ENCODE data around the gene PPP2R3B. TPM values are rescaled to one million over a fixed set of nuclear protein-coding genes. Genes with fewer than 3 reads are reported as not detected.

PPP2R3B gene
- total and polyA plus RNA-seq, 3 experiments from 2014 or later = 10.0 to 23.1 (median 21.2) TPM

DNA sequence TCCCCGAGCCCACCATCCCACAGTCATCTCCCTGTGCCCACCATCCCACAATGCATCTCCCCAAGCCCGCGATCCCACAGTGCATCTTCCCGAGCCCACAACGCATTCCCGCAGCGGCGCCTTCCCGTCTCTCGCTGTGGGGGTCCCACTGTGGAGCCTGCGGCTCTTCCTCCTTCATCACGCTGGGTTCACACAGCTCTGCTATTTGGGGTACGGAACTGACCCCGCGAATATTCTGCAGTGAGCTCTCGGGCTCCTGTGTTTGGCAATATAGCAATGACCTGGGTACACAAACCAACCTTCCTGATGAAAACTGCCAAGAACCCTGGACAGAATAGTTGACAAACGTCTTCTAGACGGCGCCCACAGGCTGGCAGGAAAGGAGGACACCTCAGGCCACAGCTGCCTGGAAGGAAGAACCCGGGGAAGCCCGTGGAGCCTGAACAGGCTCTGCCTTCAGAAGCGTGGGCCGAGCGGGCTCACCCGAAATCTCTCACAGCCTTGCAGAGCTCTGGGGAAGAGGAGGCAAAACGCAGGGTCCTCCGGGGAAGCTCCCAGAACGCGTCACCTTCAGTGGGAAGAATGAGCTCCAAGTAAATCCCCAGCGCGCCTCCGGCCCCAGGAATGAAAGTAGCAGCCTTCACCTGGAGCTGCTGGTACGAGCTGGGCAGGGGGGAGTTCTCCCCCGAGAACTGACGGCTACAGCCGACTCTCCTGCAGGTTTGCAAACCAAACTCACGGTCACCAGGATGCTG, 22.9 kb downstream of the PPP2R3B start:
- POLR2A ChIA-PET = no interaction called here
- CTCF ChIA-PET = no interaction called here
- no peaks in the 10 kb centered on the region for H3K36me3 ChIP-seq (ENCODE audit: insufficient read depth, low read length)
- DNase-seq = peak in 1 of 5 donors; percentile 34
- H3K4me1 Mint-ChIP-seq = peaks cover 2 to 8% (median 5%) of the 10 kb centered on the region in 3 donors
- peaks cover 0 to 13% (median 6%) of the 10 kb centered on the region in 5 donors for H3K9me3 Mint-ChIP-seq
- H3K36me3 Mint-ChIP-seq = peaks cover 19 to 33% (median 27%) of the 10 kb centered on the region in 3 donors
- H3K4me3 ChIP-seq (ENCODE audit: low read length) = no peak overlapping the region
- H3K27me3 Mint-ChIP-seq = no peaks in the 10 kb centered on the region
- H3K27ac Mint-ChIP-seq = no peak overlapping the region
- no peak overlapping the region for H3K4me3 Mint-ChIP-seq
- H3K9me3 ChIP-seq (ENCODE audit: low read length) = peaks cover 5% of the 10 kb centered on the region
- H3K27me3 ChIP-seq (ENCODE audit: insufficient read depth, low read length, poor library complexity, severe bottlenecking) = no peaks in the 10 kb centered on the region
- H3K4me1 ChIP-seq (ENCODE audit: insufficient read depth, low read length) = no peaks in the 10 kb centered on the region
- no peak overlapping the region for H3K27ac ChIP-seq (ENCODE audit: low read depth, low read length)

DNA sequence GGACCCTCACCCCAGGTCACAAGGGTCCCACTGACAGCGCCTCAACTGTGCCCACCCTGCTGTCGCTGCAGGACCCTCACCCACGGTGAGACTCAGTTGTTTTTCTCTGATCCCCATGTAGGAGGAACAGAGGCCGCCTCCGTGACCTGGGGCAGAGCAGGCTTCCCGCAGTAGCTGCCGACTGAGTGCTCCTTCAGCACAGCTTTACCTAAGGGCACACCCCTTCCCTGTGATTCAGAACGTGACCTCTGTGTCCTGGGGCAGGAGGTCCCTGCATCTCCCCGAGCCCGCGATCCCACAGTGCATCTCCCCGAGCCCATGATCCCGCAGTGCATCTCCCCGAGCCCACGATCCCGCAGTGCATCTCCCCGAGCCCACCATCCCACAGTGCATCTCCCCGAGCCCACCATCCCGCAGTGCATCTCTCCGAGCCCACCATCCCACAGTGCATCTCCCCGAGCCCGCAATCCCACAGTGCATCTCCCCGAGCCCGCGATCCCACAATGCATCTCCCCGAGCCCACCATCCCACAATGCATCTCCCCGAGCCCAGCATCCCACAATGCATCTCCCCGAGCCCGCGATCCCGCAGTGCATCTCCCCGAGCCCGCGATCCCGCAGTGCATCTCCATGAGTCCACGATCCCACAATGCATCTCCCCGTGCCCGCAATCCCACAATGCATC, 23.6 kb downstream of the PPP2R3B start:
- Mint-ChIP-seq H3K4me1 (peaks cover 2 to 8% (median 5%) of the 10 kb centered on the region in 3 donors), H3K4me3 (no peak overlapping the region), H3K36me3 (peaks cover 19 to 33% (median 30%) of the 10 kb centered on the region in 3 donors), H3K27me3 (no peaks in the 10 kb centered on the region), H3K9me3 (peaks cover 0 to 13% (median 6%) of the 10 kb centered on the region in 5 donors), H3K27ac (no peak overlapping the region)
- CTCF ChIA-PET = no interaction called here
- Histone ChIP-seq H3K27ac (ENCODE audit: low read depth, low read length) (no peak overlapping the region), H3K36me3 (ENCODE audit: insufficient read depth, low read length) (no peaks in the 10 kb centered on the region), H3K9me3 (ENCODE audit: low read length) (peaks cover 5% of the 10 kb centered on the region), H3K4me1 (ENCODE audit: insufficient read depth, low read length) (peaks cover under 1% of the 10 kb centered on the region), H3K27me3 (ENCODE audit: insufficient read depth, low read length, poor library complexity, severe bottlenecking) (no peaks in the 10 kb centered on the region), H3K4me3 (ENCODE audit: low read length) (no peak overlapping the region)
- POLR2A ChIA-PET = no interaction called here
- peak in 1 of 5 donors; percentile 20 for DNase-seq

DNA sequence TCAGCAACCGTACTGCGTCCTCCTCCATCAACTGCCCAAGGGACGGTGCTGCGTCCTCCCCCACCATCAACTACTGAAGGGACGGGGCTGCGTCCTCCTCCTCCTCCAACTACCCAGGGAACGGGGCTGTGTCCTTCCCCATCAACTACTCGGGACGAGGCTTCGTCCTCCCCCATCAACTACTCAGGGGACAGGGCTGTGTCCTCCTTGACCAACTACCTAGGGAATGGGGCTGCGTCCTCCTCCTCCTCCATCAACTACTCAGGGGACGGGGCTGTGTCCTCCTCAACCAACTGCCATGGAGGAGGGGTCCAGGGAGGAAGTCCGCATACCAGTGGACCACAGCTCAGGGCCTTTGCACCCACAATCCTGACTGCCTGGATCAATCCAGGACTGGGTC, 24.4 kb downstream of the PPP2R3B start:
- DNase-seq = peak in 1 of 5 donors; percentile 29
- Mint-ChIP-seq H3K27ac (peak overlapping the region in 3 of 8 donors; percentile 7 to 60 (median 51)), H3K36me3 (peaks cover 19 to 37% (median 35%) of the 10 kb centered on the region in 3 donors), H3K27me3 (no peaks in the 10 kb centered on the region), H3K9me3 (peaks cover 4 to 18% (median 10%) of the 10 kb centered on the region in 5 donors), H3K4me3 (peak overlapping the region in 1 of 7 donors; percentile 14), H3K4me1 (peaks cover 6 to 10% (median 7%) of the 10 kb centered on the region in 3 donors)
- Histone ChIP-seq H3K27me3 (ENCODE audit: insufficient read depth, low read length, poor library complexity, severe bottlenecking) (no peaks in the 10 kb centered on the region), H3K4me3 (ENCODE audit: low read length) (no peak overlapping the region), H3K9me3 (ENCODE audit: low read length) (peaks cover 5% of the 10 kb centered on the region), H3K4me1 (ENCODE audit: insufficient read depth, low read length) (peaks cover 7% of the 10 kb centered on the region), H3K27ac (ENCODE audit: low read depth, low read length) (no peak overlapping the region), H3K36me3 (ENCODE audit: insufficient read depth, low read length) (no peaks in the 10 kb centered on the region)
- CTCF ChIA-PET = no interaction called here
- POLR2A ChIA-PET = no interaction called here

DNA sequence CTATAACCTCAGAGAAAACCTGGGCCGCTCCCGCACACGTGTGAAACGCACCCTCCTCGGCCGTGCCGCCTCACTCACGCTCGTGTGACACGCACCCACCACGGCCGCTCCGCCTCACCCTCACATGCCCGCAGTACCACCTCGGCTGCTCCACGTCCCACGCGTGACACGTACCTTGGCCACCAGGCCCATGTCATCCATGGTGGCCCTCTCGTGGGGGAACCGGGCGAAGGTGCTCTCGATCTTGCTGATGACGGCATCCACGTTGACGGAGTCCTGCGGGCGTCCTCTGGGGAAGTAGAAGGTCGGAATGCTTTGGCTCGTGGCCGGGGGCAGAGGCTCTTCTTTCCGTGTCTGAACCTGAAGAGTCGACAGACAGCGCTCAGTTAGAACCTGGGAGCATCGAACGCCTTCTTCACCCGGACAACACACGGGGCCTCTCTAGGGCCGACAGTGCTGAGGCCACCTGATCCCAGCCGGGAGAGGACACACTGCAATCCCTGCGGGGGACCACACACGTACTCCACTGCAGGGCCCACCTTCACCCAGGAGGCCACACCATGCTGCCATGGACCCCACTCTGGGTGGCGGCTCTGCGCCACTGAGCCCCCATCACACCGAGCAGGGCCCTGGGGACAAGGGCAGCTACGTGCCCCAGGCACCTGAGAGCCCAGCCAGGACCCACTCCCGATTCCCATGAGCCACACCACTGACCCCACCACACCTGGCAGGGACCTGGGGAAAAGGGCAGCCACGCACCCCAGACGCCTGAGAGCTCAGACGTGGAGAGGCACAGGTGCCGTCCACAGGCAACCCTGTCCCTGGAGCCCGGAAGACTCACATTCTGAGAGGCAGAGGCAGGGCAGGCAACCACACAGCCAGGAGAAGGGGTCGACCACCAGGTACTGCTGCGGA, 25.2 kb downstream of the PPP2R3B start:
- Mint-ChIP-seq H3K4me3 (no peak overlapping the region), H3K9me3 (peaks cover 8 to 19% (median 13%) of the 10 kb centered on the region in 5 donors), H3K36me3 (peaks cover 19 to 38% (median 37%) of the 10 kb centered on the region in 3 donors), H3K4me1 (peaks cover 14 to 15% (median 15%) of the 10 kb centered on the region in 3 donors), H3K27me3 (no peaks in the 10 kb centered on the region), H3K27ac (no peak overlapping the region)
- Histone ChIP-seq H3K27me3 (ENCODE audit: insufficient read depth, low read length, poor library complexity, severe bottlenecking) (no peaks in the 10 kb centered on the region), H3K4me3 (ENCODE audit: low read length) (no peak overlapping the region), H3K27ac (ENCODE audit: low read depth, low read length) (no peak overlapping the region), H3K9me3 (ENCODE audit: low read length) (peaks cover 5% of the 10 kb centered on the region), H3K4me1 (ENCODE audit: insufficient read depth, low read length) (peaks cover 15% of the 10 kb centered on the region), H3K36me3 (ENCODE audit: insufficient read depth, low read length) (no peaks in the 10 kb centered on the region)
- DNase-seq = peak in 1 of 5 donors; percentile 39
- ChIA-PET POLR2A (no interaction called here), CTCF (no interaction called here)

DNA sequence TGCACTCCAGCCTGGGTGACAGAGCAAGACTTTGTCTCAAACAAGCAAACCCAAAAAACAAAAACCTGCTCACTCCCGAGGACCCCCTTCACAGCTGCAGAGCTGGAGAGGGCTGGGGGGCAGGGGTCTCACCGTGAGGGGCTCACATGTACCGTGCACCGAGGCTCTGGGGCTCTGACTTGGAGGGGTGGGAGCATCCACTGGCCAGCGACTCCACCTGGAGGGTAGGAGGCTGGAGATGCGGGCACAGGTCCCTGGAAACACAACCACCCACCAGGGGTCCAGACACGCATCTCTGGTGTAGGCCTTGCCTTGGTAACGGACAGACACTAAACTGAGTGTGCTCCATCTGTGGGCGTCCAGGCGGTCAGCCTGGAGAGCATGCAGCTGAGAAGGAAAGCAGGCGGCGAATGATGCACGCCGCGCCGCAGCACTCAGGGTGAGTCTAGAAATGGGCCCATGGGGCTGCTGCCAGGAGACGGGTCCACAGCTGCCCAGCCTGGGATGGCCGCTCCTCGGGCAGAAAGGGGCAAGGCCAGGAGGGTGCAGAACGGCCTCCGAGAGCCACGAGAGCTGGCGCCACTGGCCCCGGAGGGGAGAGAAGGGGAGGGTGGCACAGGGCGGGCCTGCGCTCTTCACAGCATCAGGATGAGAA, 26.1 kb downstream of the PPP2R3B start:
- Mint-ChIP-seq H3K36me3 (peaks cover 19 to 39% (median 37%) of the 10 kb centered on the region in 3 donors), H3K4me3 (no peak overlapping the region)
- peaks cover 5% of the 10 kb centered on the region for H3K9me3 ChIP-seq (ENCODE audit: low read length)

DNA sequence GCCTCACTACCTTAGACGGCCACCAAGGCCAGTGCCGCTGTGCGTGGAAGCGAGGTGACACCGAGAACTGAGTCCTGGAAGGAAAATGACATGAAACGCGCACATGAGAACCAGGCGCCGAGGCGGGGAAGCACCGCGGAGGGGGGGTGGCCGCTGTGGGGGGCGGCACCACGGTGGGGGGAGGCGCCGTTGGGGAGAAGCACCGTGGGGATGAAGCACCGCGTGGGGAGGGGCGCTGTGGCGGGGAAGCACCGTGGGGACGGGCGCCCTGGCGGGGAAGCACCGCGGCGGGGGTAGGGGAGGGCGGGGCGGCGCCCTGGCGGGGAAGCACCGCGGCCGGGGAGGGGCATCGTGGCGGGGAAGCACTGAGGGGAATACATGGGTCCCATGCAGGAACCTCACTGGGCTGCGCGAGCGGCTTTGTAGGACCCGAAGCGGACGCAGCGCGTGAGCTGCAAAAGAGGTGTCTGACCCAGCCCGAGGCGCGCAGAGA, 28.0 kb downstream of the PPP2R3B start:
- peaks cover 16 to 22% (median 16%) of the 10 kb centered on the region in 3 donors for H3K4me1 Mint-ChIP-seq
- DNase-seq = peak in 1 of 5 donors; percentile 32
- H3K27me3 ChIP-seq (ENCODE audit: insufficient read depth, low read length, poor library complexity, severe bottlenecking) = no peaks in the 10 kb centered on the region
- no peak overlapping the region for H3K4me3 Mint-ChIP-seq
- no peaks in the 10 kb centered on the region for H3K36me3 ChIP-seq (ENCODE audit: insufficient read depth, low read length)
- peak overlapping the region in 1 of 8 donors; percentile 14 for H3K27ac Mint-ChIP-seq
- peaks cover 8 to 19% (median 13%) of the 10 kb centered on the region in 5 donors for H3K9me3 Mint-ChIP-seq
- no peaks in the 10 kb centered on the region for H3K27me3 Mint-ChIP-seq
- ChIA-PET POLR2A (no interaction called here), CTCF (no interaction called here)
- no peak overlapping the region for H3K4me3 ChIP-seq (ENCODE audit: low read length)
- H3K4me1 ChIP-seq (ENCODE audit: insufficient read depth, low read length) = peaks cover 17% of the 10 kb centered on the region
- H3K27ac ChIP-seq (ENCODE audit: low read depth, low read length) = no peak overlapping the region
- H3K36me3 Mint-ChIP-seq = peaks cover 19 to 43% (median 37%) of the 10 kb centered on the region in 3 donors
- H3K9me3 ChIP-seq (ENCODE audit: low read length) = peaks cover 5% of the 10 kb centered on the region

More for the DNA sequence above, 26.1 kb downstream of the PPP2R3B start:
- CTCF ChIA-PET = no interaction called here
- Histone ChIP-seq H3K27ac (ENCODE audit: low read depth, low read length) (no peak overlapping the region), H3K36me3 (ENCODE audit: insufficient read depth, low read length) (no peaks in the 10 kb centered on the region), H3K4me1 (ENCODE audit: insufficient read depth, low read length) (peaks cover 17% of the 10 kb centered on the region), H3K4me3 (ENCODE audit: low read length) (no peak overlapping the region), H3K27me3 (ENCODE audit: insufficient read depth, low read length, poor library complexity, severe bottlenecking) (no peaks in the 10 kb centered on the region)
- peaks cover 8 to 19% (median 13%) of the 10 kb centered on the region in 5 donors for H3K9me3 Mint-ChIP-seq
- DNase-seq = peak in 1 of 5 donors; percentile 24
- H3K27ac Mint-ChIP-seq = no peak overlapping the region
- peaks cover 16 to 21% (median 16%) of the 10 kb centered on the region in 3 donors for H3K4me1 Mint-ChIP-seq
- H3K27me3 Mint-ChIP-seq = no peaks in the 10 kb centered on the region
- POLR2A ChIA-PET = no interaction called here

DNA sequence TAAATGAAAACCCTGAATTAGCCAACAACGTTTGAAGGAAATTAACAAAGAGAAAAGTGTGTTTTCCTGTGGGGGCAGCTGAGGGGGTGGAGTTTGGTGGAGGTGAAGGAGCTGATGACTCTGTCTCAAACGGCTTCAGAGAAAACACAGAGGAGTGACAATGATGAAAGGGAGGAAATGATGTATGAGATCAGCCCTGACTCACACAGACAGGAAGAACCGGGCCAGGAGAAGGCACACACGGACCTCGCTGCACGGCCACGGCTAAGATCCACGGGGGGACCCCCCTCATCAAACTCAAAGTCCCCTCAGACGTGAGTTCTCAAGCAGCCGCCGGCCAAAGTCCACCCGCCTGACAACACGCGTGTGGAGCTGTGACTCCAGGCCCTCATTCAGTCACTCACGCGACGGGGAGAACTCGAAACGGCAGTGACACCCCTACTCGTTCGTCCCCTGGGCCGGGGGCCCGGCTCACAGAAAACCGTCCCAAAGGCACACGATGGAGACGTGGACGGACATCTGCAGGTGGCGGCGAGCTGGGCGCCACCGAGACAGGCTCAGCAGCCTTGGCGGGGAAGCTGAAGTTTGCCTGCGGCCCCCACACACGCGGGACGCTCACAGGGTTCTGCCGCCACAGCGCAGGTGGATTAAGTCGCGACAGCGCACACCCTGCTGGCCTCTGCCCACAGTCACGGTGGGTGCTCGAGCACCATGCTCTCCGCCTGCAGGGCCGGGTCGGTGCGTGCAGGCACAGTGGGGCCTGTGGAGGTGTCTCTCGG, 28.8 kb downstream of the PPP2R3B start:
- DNase-seq = peak in 3 of 5 donors; percentile 48 to 72 (median 55)
- Mint-ChIP-seq H3K27ac (peak overlapping the region; percentile 66 to 96 (median 87)), H3K27me3 (no peaks in the 10 kb centered on the region), H3K36me3 (peaks cover 19 to 45% (median 33%) of the 10 kb centered on the region in 3 donors), H3K9me3 (peaks cover 8 to 19% (median 13%) of the 10 kb centered on the region in 5 donors), H3K4me3 (peak overlapping the region in 6 of 7 donors; percentile 1 to 86 (median 34)), H3K4me1 (peaks cover 16 to 22% (median 16%) of the 10 kb centered on the region in 3 donors)
- ChIA-PET POLR2A (no interaction called here), CTCF (no interaction called here)
- Histone ChIP-seq H3K27ac (ENCODE audit: low read depth, low read length) (no peak overlapping the region), H3K36me3 (ENCODE audit: insufficient read depth, low read length) (no peaks in the 10 kb centered on the region), H3K9me3 (ENCODE audit: low read length) (peaks cover 5% of the 10 kb centered on the region), H3K4me1 (ENCODE audit: insufficient read depth, low read length) (peaks cover 17% of the 10 kb centered on the region), H3K4me3 (ENCODE audit: low read length) (no peak overlapping the region), H3K27me3 (ENCODE audit: insufficient read depth, low read length, poor library complexity, severe bottlenecking) (no peaks in the 10 kb centered on the region)

Measured in CD8-positive, alpha-beta memory T cell (primary cell).